Subcutaneous adipose tissue (tissue), 4 donors: ENCODE measurements around the gene VAV2. TPM values are rescaled to one million over a fixed set of nuclear protein-coding genes. Genes with fewer than 3 reads are reported as not detected.

Experiments
- total RNA-seq, 4 donors: library from RNA; depleted of rRNA; stranded (reverse); fragments of >200 nt; gene quantifications; one replicate each; pipeline ENCODE4 v1.1.0, GENCODE V29; 2016
- TF ChIP-seq, protein P1 (sequence below): fragments of 450-650 bp; IDR thresholded peaks from one replicate; pipeline ENCODE4 v1.5.1; 2016; ENCODE audit warnings: low read depth, mild to moderate bottlenecking, control low read depth, antibody characterized with exemption, moderate library complexity

The VAV2 gene
- total RNA-seq, 4 donors from 2014 or later: 3.6 to 6.8 (median 4.8) TPM

DNA sequence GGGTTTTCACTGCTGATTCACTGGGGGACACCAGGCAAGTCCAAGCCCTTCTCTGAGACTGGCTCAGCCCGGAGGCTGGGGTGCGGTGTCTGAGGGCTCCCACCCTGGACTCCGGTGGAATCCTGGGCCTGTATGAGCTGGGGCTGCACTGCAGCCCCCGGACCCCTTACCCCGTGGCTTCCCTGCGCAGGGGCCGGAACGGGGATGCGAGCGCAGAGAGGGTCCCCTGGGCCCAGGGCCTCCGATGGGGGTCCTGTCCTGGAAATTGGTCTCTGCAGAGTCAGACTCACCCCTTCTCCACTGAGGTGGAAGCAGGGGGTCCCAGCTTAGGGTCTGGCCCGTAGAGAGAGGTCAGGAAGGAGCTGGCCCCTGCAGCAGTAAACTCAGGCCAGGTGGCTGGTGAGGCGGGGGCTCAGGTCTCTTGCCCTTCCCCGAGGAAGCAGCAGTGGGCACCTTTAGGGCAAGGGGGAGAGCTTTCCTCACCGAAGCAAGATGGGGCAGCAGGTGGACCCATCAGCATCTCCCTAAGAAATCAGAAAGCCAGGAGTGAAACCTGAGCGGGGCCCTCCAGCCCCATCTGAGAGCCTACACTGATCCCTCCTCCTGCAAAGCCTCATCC, 1.6 kb upstream of the VAV2 start:
- TF ChIP-seq, protein P1, sequence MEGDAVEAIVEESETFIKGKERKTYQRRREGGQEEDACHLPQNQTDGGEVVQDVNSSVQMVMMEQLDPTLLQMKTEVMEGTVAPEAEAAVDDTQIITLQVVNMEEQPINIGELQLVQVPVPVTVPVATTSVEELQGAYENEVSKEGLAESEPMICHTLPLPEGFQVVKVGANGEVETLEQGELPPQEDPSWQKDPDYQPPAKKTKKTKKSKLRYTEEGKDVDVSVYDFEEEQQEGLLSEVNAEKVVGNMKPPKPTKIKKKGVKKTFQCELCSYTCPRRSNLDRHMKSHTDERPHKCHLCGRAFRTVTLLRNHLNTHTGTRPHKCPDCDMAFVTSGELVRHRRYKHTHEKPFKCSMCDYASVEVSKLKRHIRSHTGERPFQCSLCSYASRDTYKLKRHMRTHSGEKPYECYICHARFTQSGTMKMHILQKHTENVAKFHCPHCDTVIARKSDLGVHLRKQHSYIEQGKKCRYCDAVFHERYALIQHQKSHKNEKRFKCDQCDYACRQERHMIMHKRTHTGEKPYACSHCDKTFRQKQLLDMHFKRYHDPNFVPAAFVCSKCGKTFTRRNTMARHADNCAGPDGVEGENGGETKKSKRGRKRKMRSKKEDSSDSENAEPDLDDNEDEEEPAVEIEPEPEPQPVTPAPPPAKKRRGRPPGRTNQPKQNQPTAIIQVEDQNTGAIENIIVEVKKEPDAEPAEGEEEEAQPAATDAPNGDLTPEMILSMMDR: no peak

DNA sequence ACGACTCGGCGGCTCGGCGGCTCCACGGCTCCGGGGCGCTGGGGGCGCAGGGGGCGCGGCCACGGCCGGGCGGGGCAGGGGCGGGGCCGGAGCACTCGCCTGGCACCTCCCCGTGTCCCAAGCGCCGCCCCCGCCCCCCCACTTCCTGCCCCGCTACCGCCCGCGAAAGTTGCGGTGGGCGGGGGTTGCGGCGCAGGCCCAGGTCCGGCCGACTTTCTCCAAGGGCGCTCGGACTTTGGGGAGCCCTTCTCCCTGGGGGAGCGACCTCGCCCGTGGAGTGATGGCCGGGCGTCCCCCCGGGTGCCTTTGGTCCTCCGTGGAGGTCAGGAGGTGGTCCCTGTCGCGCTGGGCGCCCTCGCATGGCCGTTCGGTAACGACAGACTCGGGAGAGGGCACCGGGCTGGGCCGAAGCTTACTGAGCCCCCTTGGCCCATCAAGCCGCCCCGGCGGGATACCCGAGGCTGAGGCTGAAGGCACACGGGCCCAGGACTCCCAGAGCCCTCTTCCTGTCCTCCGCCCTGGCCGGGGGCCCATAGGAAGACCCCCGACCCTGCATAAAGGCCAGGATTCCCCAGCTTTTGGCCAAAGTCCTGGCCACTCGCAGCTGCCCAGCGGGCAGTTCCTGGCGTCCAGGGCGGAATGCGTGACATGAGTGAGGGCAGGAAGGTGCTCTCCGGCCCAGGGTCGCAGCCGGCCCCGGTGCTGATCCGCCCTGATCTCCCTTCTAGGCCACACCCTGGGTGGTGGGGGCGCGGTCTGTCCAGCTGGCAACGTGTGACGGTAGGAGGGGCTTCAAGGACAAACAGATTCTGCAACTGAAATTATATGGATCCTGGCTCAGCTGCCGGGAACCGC, 883 bp upstream of the VAV2 start:
- TF ChIP-seq, protein P1: no peak

DNA sequence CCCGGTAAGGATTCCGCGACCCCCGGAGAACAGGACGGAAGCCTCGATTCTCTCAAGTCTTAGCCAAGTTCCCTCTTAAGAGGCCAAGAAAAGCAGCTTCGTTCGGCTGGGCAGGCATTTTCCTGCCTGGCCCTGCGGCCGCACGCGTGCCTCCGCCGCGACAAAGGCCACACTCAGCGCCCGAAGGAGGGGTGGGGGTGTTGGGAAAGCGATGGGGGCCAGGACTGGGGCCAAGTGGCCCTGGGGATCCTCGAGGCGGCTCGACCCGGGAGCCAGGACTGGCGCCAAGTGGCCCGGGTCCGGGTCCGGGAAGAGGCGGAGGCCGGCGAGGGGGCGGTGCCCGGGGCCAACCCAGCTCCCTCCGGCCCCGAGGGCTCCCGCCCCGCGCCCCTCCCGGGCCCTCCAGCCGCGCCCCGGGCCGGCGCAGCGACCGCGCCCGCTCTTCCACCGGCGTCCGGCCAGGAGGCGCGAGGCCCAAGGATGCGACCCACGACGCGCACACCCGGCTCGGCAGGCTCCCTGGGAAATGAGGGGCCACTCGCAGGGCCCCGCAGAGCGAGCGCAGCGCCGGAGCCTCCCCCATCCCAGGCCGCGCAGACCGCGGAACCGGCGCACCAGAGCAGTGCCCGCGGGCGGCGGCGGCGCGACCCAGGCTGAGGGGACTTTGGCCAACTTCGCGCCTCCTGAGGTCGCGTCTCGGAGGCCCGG, 756 bp downstream of the VAV2 start:
- TF ChIP-seq, protein P1: no peak

DNA sequence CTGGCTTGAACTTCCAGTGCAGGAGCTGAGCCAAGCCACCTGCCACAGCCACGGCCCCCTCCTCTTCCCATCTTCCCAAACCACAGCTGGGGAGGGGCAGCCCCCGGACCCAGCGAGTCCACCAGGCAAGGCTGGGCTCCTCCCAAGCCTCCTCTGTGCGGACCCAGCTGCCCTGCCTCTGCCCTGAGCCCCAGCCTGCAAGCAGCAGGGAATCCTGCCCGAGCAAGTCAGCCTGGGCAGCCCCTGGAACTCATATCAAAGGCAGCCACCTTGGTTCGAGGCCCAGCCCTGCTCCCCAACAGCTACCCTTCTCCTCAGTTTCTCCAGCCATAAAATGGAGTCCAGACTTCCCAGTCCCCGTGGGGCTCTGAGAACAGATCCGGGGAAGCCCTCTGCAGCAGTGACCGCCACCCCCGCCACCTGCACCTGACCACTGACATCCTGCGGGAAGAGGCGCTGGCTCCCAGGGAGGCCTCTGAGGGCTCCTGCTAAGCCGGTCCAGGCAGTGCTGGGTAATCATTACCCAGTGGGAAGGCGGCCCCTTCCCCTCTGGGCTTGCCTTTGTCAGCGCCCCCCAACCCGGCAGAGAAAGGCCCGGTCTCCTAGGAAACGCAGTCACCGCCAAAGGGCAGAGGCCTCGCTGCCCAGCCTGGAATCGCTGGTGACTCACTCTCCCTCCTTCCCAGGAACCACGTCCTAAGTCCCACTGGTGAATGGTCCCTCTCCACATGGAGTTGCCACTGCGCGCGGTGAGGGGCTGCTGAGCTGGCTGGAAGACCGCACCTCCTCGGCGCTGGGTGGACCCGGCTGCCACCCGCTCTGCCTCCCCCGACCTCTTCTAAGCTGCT, 1.5 kb downstream of the VAV2 start:
- TF ChIP-seq, protein P1: no peak

DNA sequence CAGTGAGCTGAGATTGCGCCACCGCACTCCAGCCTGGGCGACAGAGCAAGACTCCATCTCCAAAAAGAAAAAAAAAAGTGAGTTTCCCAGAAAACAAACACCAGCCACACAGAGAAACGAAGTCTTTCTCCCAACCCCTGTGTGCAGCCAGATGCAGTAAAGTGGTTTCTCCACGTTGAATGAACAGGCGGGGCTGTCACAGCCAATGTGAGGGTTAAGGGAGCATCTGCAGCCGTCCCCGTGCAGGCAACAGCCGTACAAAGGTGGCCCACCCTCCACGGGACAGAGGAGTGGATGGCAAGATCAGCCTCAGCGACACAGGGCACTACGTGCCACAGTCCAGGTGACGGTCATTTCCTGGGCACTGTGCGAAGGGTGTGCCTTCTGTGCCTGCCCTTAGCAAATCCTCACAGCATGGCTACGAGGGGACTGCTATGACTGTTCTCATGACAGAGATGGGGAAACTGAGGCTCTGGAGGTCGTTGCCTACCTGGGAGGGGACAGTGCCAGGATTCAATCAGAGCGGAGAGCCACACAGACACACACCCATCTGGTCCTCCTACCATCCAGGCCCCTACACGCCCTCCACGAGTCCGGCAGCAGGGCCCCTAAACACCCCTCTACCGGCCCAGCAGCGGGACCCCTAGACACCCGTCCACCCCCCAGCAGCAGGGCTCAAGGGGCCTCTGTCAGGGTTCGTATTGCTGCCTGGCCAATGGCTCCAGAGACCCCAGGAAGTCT, 2.3 kb downstream of the VAV2 start:
- TF ChIP-seq, protein P1: no peak

DNA sequence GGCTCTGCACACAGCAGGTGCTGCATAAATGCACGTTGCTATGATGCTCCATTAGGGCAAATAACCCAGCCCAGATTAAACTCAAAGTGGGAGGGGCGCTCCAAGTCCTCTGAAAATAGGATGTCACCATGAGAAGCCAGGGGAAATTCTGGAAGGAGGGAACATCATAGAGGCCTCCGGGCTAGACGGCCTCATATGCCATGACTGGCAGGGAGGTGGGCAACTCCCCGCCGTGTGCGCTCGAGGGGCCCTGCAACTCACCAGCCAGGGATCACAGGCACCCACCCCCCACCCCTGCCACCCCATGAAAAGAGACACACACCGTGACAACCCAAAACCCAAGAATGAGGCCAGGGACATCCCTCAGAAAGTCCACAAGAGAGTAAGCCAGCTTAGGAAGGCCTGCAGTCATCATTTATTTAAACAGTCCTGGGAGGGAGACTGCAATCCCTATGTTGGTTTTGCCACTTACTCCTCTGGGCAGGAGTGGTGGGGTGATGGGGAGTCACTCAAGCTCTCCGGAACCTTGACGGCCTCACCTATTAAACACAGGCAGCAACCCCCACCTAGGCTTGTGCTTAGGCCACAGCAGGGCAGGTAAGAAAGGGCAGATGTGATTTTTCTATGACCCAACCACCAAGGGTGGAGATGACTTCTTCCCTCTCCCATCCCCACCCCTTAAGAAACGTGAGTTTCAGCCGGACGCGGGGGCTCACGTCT, 4.0 kb downstream of the VAV2 start:
- TF ChIP-seq, protein P1: no peak
